ENCODE measurements around the gene STUB1.

STUB1 gene

DNA sequence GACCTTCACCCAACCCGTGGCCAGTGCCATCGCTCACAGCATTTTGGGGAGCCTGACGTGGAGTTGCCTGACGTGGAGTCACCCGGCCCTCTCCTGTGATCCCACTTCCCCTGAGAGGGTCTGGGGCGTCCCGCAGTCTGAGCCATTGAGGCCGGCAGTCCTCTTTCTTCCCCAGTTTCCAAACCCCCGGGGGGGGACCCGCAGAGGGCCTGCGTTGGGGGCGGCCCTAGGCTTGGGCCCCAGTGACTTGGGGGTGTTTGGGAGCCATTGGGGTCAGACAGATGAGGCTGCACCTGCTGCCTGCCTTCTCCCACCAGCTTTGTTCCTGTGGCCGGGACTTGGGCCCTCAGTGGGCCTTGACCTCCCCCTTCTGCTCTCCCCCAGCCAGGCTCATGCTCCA is 10.5 kb upstream of the STUB1 start:
- TF ChIP-seq, protein P1, sequence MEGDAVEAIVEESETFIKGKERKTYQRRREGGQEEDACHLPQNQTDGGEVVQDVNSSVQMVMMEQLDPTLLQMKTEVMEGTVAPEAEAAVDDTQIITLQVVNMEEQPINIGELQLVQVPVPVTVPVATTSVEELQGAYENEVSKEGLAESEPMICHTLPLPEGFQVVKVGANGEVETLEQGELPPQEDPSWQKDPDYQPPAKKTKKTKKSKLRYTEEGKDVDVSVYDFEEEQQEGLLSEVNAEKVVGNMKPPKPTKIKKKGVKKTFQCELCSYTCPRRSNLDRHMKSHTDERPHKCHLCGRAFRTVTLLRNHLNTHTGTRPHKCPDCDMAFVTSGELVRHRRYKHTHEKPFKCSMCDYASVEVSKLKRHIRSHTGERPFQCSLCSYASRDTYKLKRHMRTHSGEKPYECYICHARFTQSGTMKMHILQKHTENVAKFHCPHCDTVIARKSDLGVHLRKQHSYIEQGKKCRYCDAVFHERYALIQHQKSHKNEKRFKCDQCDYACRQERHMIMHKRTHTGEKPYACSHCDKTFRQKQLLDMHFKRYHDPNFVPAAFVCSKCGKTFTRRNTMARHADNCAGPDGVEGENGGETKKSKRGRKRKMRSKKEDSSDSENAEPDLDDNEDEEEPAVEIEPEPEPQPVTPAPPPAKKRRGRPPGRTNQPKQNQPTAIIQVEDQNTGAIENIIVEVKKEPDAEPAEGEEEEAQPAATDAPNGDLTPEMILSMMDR (conservative IDR thresholded peaks at IDR 0.05): no peak
- no peak overlapping the region for H3K27ac ChIP-seq

DNA sequence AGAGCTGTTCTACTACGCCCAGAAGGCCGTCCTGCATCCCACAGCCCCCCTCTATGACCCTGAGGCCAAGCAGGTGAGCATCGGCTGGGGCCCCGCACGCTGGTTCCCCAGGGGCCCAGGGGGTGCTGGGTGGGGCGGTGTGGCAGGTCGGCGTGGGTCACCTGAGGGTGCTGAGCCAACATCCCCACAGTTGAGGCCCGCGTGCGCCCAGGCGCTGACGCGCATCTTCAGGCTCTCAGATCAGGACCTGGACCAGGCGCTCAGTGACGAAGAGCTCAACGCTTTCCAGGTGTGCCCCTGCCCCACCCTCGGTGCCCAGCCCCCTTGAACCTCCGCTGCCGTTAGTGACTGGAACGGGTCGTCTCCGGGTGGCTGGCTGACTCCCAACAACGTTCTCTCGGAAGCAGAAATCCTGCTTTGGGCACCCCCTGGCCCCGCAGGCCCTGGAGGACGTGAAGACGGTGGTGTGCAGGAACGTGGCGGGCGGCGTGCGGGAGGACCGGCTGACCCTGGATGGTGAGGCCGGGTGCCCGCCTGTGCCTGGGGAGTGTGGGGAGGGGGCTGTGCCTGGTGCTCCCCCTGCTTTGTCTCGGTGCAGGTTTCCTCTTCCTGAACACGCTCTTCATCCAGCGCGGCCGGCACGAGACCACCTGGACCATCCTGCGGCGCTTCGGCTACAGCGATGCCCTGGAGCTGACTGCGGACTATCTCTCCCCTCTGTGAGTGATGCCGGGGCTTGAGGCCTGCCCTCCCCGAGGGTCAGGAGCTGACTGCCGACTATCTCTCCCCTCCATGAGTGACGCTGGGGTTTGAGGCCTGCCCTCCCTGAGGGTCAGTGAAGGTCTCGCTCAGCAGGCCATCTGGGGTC is 9.5 kb upstream of the STUB1 start:
- H3K27ac ChIP-seq: no peak overlapping the region
- TF ChIP-seq, protein P1 (conservative IDR thresholded peaks at IDR 0.05): no peak

DNA sequence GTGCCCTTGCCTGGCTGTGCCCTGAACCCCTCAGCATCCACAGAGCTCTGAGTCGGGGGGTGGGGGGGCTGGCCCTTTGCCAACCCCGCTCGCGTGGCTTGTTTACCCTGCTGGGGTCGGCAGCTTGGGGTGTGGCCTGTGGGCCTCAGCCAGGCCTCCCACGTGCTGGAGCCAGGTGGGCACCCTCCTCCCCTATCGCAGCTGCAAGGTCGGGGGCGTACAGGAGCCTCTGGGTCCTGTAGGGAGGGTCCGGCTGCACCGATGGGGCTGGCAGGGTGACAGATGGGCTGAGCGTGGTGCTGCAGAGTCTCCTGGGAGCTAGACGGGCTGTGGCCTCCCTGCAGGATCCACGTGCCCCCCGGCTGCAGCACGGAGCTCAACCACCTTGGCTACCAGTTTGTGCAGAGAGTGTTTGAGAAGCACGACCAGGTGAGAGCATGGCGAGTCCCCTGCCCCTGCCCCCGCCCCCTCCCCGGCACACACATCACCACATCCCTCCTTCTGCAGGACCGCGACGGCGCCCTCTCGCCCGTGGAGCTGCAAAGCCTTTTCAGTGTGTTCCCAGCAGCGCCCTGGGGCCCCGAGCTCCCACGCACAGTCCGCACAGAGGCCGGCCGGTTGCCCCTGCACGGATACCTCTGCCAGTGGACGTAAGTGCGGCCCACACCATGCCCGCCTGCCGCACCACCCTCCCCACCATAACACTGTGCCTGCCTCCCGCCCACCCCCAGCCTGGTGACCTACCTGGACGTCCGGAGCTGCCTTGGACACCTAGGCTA is 8.7 kb upstream of the STUB1 start:
- no peak overlapping the region for H3K27ac ChIP-seq
- TF ChIP-seq, protein P1 (conservative IDR thresholded peaks at IDR 0.05): no peak

DNA sequence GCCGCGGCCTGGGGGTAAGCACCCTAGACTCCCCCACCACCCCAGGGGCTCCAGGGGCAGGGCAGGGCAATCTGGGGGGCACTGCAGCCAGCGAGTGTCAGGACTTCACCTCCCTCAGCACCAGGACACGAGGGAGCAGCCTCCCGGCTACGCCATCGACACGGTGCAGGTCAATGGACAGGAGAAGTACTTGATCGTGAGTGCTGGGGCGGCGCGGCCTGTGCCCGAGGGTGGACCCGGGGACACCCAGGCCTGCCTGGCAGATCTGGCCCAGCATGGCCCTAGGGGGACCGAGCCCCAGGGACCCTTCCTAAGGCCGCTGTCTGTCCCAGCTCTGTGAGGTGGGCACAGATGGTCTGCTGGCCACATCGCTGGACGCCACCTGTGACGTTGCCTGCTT is 7.8 kb upstream of the STUB1 start:
- TF ChIP-seq, protein P1 (conservative IDR thresholded peaks at IDR 0.05): no peak
- H3K27ac ChIP-seq: no peak overlapping the region

DNA sequence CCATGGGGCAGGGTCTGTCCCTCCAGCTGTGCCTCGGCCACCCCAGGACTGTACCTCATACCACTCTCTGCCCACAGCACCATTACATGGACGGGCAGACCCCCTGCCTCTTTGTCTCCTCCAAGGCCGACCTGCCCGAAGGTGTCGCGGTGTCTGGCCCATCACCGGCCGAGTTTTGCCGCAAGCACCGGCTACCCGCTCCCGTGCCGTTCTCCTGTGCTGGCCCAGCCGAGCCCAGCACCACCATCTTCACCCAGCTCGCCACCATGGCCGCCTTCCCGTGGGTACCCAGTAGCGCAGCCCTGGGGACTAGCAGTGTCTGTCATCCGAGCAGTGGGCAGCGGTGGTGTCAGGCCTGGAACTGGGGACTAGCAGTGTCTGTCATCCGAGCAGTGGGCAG is 7.4 kb upstream of the STUB1 start:
- TF ChIP-seq, protein P1 (conservative IDR thresholded peaks at IDR 0.05): no peak

DNA sequence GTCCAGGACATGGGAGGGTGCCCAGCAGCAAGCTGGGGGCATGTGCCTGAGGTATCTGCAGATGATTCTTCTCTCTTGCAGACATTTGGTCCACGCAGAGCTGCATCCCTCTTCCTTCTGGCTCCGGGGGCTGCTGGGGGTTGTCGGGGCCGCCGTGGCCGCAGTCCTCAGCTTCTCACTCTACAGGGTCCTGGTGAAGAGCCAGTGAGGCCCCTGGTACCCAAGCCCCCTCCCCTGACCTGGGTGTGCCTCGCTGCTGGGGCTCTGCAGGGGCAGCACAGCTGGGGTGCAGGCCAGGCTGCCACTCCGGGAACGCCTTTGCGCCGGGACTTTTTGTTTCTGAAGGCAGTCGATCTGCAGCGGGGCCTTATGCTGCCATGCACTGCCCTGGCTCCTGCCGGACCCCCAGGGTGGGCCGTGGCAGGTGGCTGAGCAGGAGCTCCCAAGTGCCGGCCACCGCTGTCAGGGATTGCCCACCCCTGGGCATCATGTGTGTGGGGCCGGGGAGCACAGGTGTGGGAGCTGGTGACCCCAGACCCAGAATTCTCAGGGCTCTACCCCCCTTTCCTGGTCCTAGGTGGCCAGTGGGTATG is 6.7 kb upstream of the STUB1 start:
- TF ChIP-seq, protein P1 (conservative IDR thresholded peaks at IDR 0.05): no peak
- no peak overlapping the region for H3K27ac ChIP-seq

More for the DNA sequence above, 7.4 kb upstream of the STUB1 start:
- H3K27ac ChIP-seq: no peak overlapping the region

All from VCaP (cell line).